Measurements from ENCODE around the gene GHR.

GHR gene

DNA sequence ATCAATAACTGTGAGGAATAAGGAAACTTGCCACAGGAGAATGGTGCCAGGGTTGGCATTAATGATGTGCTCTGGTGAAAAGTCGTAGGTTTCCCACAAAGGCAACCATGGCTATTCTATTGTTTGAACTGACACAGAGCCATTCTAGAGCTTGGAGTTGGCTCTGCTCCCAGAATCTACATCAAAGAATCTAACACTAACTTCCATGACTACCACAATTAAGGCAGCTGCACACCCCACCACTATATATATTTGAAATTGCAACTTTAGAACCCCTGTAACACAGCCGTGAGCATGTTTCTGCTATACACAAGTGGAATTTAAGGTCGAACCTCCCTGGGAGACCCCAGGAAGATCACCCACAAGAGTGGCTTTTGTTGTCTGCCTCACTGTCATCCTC is 243.6 kb downstream of the GHR start:
- Histone ChIP-seq H3K4me3 (ENCODE audit: low read depth in 1 of 2, low read length in 2 of 2) (no peak overlapping the region), H3K4me2 (ENCODE audit: insufficient read depth, low read length) (no peak overlapping the region)
- no peak for DNase-seq

DNA sequence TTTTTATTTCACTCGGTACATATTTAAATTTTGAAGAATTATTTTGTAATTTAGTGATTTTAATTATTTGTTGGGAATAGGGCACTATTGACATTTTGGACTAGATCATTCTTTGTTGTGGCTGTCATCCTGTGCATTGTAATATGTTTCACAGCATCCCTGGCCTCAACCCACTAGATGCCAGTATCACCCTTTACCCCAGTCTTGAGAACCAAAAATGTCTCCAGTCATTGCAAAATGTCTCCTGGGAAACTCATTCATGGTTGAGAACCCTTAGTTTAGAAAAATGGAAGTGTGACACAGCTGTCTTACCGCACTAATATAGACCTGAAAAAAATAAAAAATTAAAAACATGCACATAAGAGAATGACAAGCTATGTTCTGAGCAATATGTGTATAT is 245.0 kb downstream of the GHR start:
- Histone ChIP-seq H3K36me3 (ENCODE audit: insufficient read depth, low read length) (no peaks in the 10 kb centered on the region), H2AFZ (ENCODE audit: low read depth, low read length) (no peak overlapping the region), H3K9me3 (ENCODE audit: insufficient read depth, low read length, severe bottlenecking) (no peaks in the 10 kb centered on the region), H3K4me1 (ENCODE audit: insufficient read depth, low read length) (no peaks in the 10 kb centered on the region), H3K27ac (ENCODE audit: low read length) (no peak overlapping the region), H3K9ac (ENCODE audit: low read depth, low read length) (no peak overlapping the region), H3K4me3 (ENCODE audit: low read depth in 1 of 2, low read length in 2 of 2) (no peak overlapping the region), H3K79me2 (ENCODE audit: insufficient read depth, low read length) (no peaks in the 10 kb centered on the region), H3K4me2 (ENCODE audit: insufficient read depth, low read length) (no peak overlapping the region), H3K27me3 (ENCODE audit: insufficient read depth, low read length, poor library complexity) (no peaks in the 10 kb centered on the region), H4K20me1 (ENCODE audit: insufficient read depth, low read length) (no peaks in the 10 kb centered on the region)
- no peak for ATAC-seq (ENCODE audit: insufficient read depth, low read depth)
- TF ChIP-seq, protein P1, sequence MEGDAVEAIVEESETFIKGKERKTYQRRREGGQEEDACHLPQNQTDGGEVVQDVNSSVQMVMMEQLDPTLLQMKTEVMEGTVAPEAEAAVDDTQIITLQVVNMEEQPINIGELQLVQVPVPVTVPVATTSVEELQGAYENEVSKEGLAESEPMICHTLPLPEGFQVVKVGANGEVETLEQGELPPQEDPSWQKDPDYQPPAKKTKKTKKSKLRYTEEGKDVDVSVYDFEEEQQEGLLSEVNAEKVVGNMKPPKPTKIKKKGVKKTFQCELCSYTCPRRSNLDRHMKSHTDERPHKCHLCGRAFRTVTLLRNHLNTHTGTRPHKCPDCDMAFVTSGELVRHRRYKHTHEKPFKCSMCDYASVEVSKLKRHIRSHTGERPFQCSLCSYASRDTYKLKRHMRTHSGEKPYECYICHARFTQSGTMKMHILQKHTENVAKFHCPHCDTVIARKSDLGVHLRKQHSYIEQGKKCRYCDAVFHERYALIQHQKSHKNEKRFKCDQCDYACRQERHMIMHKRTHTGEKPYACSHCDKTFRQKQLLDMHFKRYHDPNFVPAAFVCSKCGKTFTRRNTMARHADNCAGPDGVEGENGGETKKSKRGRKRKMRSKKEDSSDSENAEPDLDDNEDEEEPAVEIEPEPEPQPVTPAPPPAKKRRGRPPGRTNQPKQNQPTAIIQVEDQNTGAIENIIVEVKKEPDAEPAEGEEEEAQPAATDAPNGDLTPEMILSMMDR (IDR thresholded peaks at IDR 0.05; ENCODE audit: borderline replicate concordance, extremely low read depth, low read length, poor library complexity, severe bottlenecking): no peak
- TF ChIP-seq EZH2 (IDR thresholded peaks at IDR 0.05; ENCODE audit: borderline replicate concordance, low read depth, low read length, severe bottlenecking): no peak
- DNase-seq: no peak

More for the DNA sequence above, 243.6 kb downstream of the GHR start:
- no peaks in the 10 kb centered on the region for H3K36me3 ChIP-seq (ENCODE audit: insufficient read depth, low read length)
- H3K9me3 ChIP-seq (ENCODE audit: insufficient read depth, low read length, severe bottlenecking): no peaks in the 10 kb centered on the region
- no peak overlapping the region for H3K9ac ChIP-seq (ENCODE audit: low read depth, low read length)
- no peaks in the 10 kb centered on the region for H4K20me1 ChIP-seq (ENCODE audit: insufficient read depth, low read length)
- H3K79me2 ChIP-seq (ENCODE audit: insufficient read depth, low read length): no peaks in the 10 kb centered on the region
- no peaks in the 10 kb centered on the region for H3K27me3 ChIP-seq (ENCODE audit: insufficient read depth, low read length, poor library complexity)
- no peak overlapping the region for H3K27ac ChIP-seq (ENCODE audit: low read length)
- ATAC-seq (ENCODE audit: insufficient read depth, low read depth): no peak
- no peak overlapping the region for H2AFZ ChIP-seq (ENCODE audit: low read depth, low read length)
- no peaks in the 10 kb centered on the region for H3K4me1 ChIP-seq (ENCODE audit: insufficient read depth, low read length)
- TF ChIP-seq EZH2 (IDR thresholded peaks at IDR 0.05; ENCODE audit: borderline replicate concordance, low read depth, low read length, severe bottlenecking): no peak
- TF ChIP-seq, protein P1 (IDR thresholded peaks at IDR 0.05; ENCODE audit: borderline replicate concordance, extremely low read depth, low read length, poor library complexity, severe bottlenecking): no peak

DNA sequence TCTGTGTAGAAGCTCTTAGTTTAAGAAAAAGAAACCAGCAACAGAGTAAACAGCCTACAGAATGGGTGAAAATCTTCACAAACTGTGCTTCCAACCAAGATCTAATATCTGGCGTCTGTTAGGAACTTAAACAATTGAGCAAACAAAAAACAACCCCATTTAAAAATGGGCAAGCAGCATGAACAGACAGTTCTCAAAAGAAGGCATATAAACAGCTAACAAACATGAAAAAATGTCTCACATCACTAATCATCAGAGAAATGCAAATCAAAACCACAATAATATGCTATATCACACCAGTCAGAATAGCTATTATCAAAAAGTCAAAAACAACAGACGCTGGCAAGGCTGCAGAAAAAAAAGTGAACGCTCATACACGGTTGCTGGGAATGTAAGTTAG is 249.7 kb downstream of the GHR start:
- no peak for DNase-seq
- H3K36me3 ChIP-seq (ENCODE audit: insufficient read depth, low read length): no peaks in the 10 kb centered on the region
- no peak overlapping the region for H3K27ac ChIP-seq (ENCODE audit: low read length)
- no peaks in the 10 kb centered on the region for H3K79me2 ChIP-seq (ENCODE audit: insufficient read depth, low read length)
- no peak overlapping the region for H2AFZ ChIP-seq (ENCODE audit: low read depth, low read length)
- no peak for ATAC-seq (ENCODE audit: insufficient read depth, low read depth)
- TF ChIP-seq, protein P1 (IDR thresholded peaks at IDR 0.05; ENCODE audit: borderline replicate concordance, extremely low read depth, low read length, poor library complexity, severe bottlenecking): no peak
- no peak for TF ChIP-seq EZH2 (IDR thresholded peaks at IDR 0.05; ENCODE audit: borderline replicate concordance, low read depth, low read length, severe bottlenecking)
- H3K27me3 ChIP-seq (ENCODE audit: insufficient read depth, low read length, poor library complexity): no peaks in the 10 kb centered on the region
- no peaks in the 10 kb centered on the region for H4K20me1 ChIP-seq (ENCODE audit: insufficient read depth, low read length)
- no peaks in the 10 kb centered on the region for H3K4me1 ChIP-seq (ENCODE audit: insufficient read depth, low read length)
- H3K4me2 ChIP-seq (ENCODE audit: insufficient read depth, low read length): no peak overlapping the region
- H3K9ac ChIP-seq (ENCODE audit: low read depth, low read length): no peak overlapping the region
- no peaks in the 10 kb centered on the region for H3K9me3 ChIP-seq (ENCODE audit: insufficient read depth, low read length, severe bottlenecking)
- no peak overlapping the region for H3K4me3 ChIP-seq (ENCODE audit: low read depth in 1 of 2, low read length in 2 of 2)

DNA sequence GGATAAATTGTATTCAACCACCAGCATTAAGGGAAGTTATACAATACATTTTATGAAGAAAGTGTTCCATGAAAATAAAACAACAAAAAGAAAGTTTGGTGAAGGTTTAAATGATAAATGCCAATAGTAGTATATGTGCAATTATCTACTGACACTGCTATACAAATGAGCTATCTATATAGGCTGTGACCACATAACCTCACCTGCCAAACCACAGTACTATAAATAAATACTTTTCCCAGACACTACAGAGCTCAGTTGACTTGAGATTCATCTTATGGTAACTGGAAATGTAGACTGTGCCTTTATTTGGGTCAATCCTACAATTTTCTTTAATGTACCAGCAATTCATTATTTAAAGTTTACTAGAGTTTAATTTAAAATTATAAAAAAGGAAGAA is 252.4 kb downstream of the GHR start:
- Histone ChIP-seq H3K9me3 (ENCODE audit: insufficient read depth, low read length, severe bottlenecking) (no peaks in the 10 kb centered on the region), H3K4me3 (ENCODE audit: low read depth in 1 of 2, low read length in 2 of 2) (no peak overlapping the region), H4K20me1 (ENCODE audit: insufficient read depth, low read length) (no peaks in the 10 kb centered on the region), H3K4me2 (ENCODE audit: insufficient read depth, low read length) (no peak overlapping the region), H3K9ac (ENCODE audit: low read depth, low read length) (no peak overlapping the region), H3K27ac (ENCODE audit: low read length) (no peak overlapping the region), H3K79me2 (ENCODE audit: insufficient read depth, low read length) (no peaks in the 10 kb centered on the region), H3K4me1 (ENCODE audit: insufficient read depth, low read length) (no peaks in the 10 kb centered on the region), H3K36me3 (ENCODE audit: insufficient read depth, low read length) (no peaks in the 10 kb centered on the region), H2AFZ (ENCODE audit: low read depth, low read length) (no peak overlapping the region), H3K27me3 (ENCODE audit: insufficient read depth, low read length, poor library complexity) (no peaks in the 10 kb centered on the region)
- no peak for ATAC-seq (ENCODE audit: insufficient read depth, low read depth)
- TF ChIP-seq EZH2 (IDR thresholded peaks at IDR 0.05; ENCODE audit: borderline replicate concordance, low read depth, low read length, severe bottlenecking): no peak
- TF ChIP-seq, protein P1 (IDR thresholded peaks at IDR 0.05; ENCODE audit: borderline replicate concordance, extremely low read depth, low read length, poor library complexity, severe bottlenecking): no peak
- DNase-seq: no peak

All from DND-41 (cell line).